CD14-positive monocyte (primary cell): Measurements from ENCODE around the gene EXOC3L4. TPM values are rescaled to one million over a fixed set of nuclear protein-coding genes. Genes with fewer than 3 reads are reported as not detected.
A peak's percentile ranks its signal among the peaks of the same experiment; 100 is the strongest.

Source experiments
- DNase-seq, 3 donors: peaks; one replicate each; pipeline ENCODE4 v3.0.0-alpha.2; 2011 to 2022
- H2AFZ ChIP-seq: 2 replicates; pipeline ENCODE4 v1.6.0; 2012; ENCODE audit warnings: mild to moderate bottlenecking, low read depth, low read length, inconsistent platforms; ENCODE audit not compliant: insufficient read depth, poor library complexity, severe bottlenecking
- H3K27ac ChIP-seq, 2 donors: 1 replicate in 1 of 2; 2 replicates in 1 of 2; pipeline ENCODE4 v1.5.1; 2012 to 2013; ENCODE audit warnings: low read length in 2 of 2, control low read depth in 1 of 2, inconsistent platforms in 1 of 2, low read depth in 1 of 2, mild to moderate bottlenecking in 1 of 2
- H3K27me3 ChIP-seq, 2 donors: one replicate each; pipeline versions ENCODE4 v1.6.0 to v1.6.1; 2011 to 2013; ENCODE audit warnings: low read length in 2 of 2; ENCODE audit not compliant: control insufficient read depth in 2 of 2, insufficient read depth in 2 of 2
- H3K36me3 ChIP-seq, 2 donors: replicated peaks in 1 of 2; 1 replicate in 1 of 2; 2 replicates in 1 of 2; pipeline versions ENCODE4 v1.5.1 to v1.6.1; 2012 to 2013; ENCODE audit warnings: low read length in 2 of 2, control low read depth in 1 of 2, inconsistent platforms in 1 of 2, mild to moderate bottlenecking in 1 of 2; ENCODE audit not compliant: insufficient read depth in 2 of 2, control insufficient read depth in 1 of 2
- H3K4me1 ChIP-seq, 2 donors: 1 replicate in 1 of 2; 2 replicates in 1 of 2; pipeline versions ENCODE4 v1.5.1 to v1.6.1; 2012 to 2013; ENCODE audit warnings: low read length in 2 of 2, control low read depth in 1 of 2, inconsistent platforms in 1 of 2, mild to moderate bottlenecking in 1 of 2, moderate library complexity in 1 of 2; ENCODE audit not compliant: insufficient read depth in 2 of 2, control insufficient read depth in 1 of 2
- H3K4me2 ChIP-seq: replicated peaks from 2 replicates; pipeline ENCODE3; 2012; ENCODE audit warnings: low read length, moderate library complexity, mild to moderate bottlenecking; ENCODE audit not compliant: poor library complexity, severe bottlenecking; ENCODE audit errors: extremely low read depth
- H3K4me3 ChIP-seq, 3 experiments: fragments of 200-600 bp in 1 of 3; sonication (generic) in 1 of 3; replicated peaks in 1 of 3; 1 replicate in 2 of 3; 2 replicates in 1 of 3; pipeline ENCODE4 v1.5.1; 2011 to 2013; ENCODE audit warnings: low read length in 3 of 3, mild to moderate bottlenecking in 3 of 3, control low read depth in 2 of 3, low read depth in 2 of 3, inconsistent platforms in 1 of 3, moderate library complexity in 1 of 3
- H3K79me2 ChIP-seq: 2 replicates; pipeline ENCODE4 v1.6.0; 2012; ENCODE audit warnings: mild to moderate bottlenecking, control low read depth, inconsistent platforms, low read length, moderate library complexity; ENCODE audit not compliant: insufficient read depth
- H3K9ac ChIP-seq: 2 replicates; pipeline ENCODE4 v1.6.0; 2017; ENCODE audit warnings: low read length, mild to moderate bottlenecking; ENCODE audit not compliant: insufficient read depth, poor library complexity, severe bottlenecking
- H3K9me3 ChIP-seq, 2 donors: replicated peaks in 1 of 2; 1 replicate in 1 of 2; 2 replicates in 1 of 2; pipeline versions ENCODE4 v1.5.1 to v1.6.1; 2012 to 2013; ENCODE audit warnings: low read length in 2 of 2, control low read depth in 1 of 2; ENCODE audit not compliant: control insufficient read depth in 1 of 2, insufficient read depth in 1 of 2
- H4K20me1 ChIP-seq: 2 replicates; pipeline ENCODE4 v1.6.0; 2012; ENCODE audit warnings: mild to moderate bottlenecking, low read length, control low read depth, moderate library complexity; ENCODE audit not compliant: insufficient read depth
- H3K27ac Mint-ChIP-seq, 7 donors: one replicate each; pipeline ENCODE4 v1.8.0; 2020; ENCODE audit warnings: mild to moderate bottlenecking in 7 of 7, mixed read lengths in 7 of 7, moderate library complexity in 6 of 7, inconsistent platforms in 2 of 7
- H3K27me3 Mint-ChIP-seq, 3 donors: one replicate each; pipeline ENCODE4 v1.8.0; 2021 to 2022; ENCODE audit warnings: low read depth in 3 of 3, mild to moderate bottlenecking in 3 of 3, mixed read lengths in 3 of 3, moderate library complexity in 3 of 3, inconsistent platforms in 1 of 3
- H3K36me3 Mint-ChIP-seq, 2 donors: one replicate each; pipeline ENCODE4 v1.8.0; 2020; ENCODE audit warnings: mixed read lengths in 2 of 2, inconsistent platforms in 1 of 2, mild to moderate bottlenecking in 1 of 2
- H3K4me1 Mint-ChIP-seq: one replicate; pipeline ENCODE4 v1.8.0; 2020; ENCODE audit warnings: mild to moderate bottlenecking, mixed read lengths
- H3K4me3 Mint-ChIP-seq, 2 donors: one replicate each; pipeline ENCODE4 v1.8.0; 2020; ENCODE audit warnings: mild to moderate bottlenecking in 2 of 2, mixed read lengths in 2 of 2, moderate library complexity in 1 of 2
- H3K9me3 Mint-ChIP-seq, 7 donors: one replicate each; pipeline ENCODE4 v1.8.0; 2020 to 2022; ENCODE audit warnings: mixed read lengths in 7 of 7, mild to moderate bottlenecking in 6 of 7, moderate library complexity in 6 of 7, inconsistent platforms in 2 of 7
- CTCF ChIP-seq: fragments of 200-600 bp; IDR thresholded peaks from one replicate; pipeline ENCODE4 v1.8.0; 2022; ENCODE audit warnings: antibody characterized with exemption, mild to moderate bottlenecking
- WGBS: methylation state at CpG from one replicate; pipeline ENCODE4 v1.1.5; 2013; ENCODE audit warnings: missing lambda C conversion rate; ENCODE audit not compliant: insufficient coverage; 5-methylcytosine and 5-hydroxymethylcytosine counted together
- intact Hi-C, 2 donors: fragments of 100-400 bp; cut with micrococcal nuclease; formaldehyde crosslinking; loops; one replicate each; pipeline versions ENCODE4 v1.15.0 to v1.15.1; 2023
- polyA plus RNA-seq, 3 donors: library from polyadenylated mRNA; depleted of rRNA in 1 of 3; unstranded in 2 of 3; stranded (reverse) in 1 of 3; fragments of 300-500 nt in 2 of 3; fragments of >200 nt in 1 of 3; fragmentation: Illumina TruSeq in 2 of 3; gene quantifications; 1 replicate in 2 of 3; 2 replicates in 1 of 3; pipeline ENCODE4 v1.2.3, GENCODE V29; 2012 to 2021

EXOC3L4 gene
- polyA plus RNA-seq, 3 donors: 0.17 TPM; not detected in 2

- Histone ChIP-seq H3K36me3 (no peaks in the 10 kb centered on the region), H3K27ac (peak overlapping the region; percentile 23 to 45), H4K20me1 (no peaks in the 10 kb centered on the region), H3K79me2 (no peaks in the 10 kb centered on the region), H2AFZ (no peak overlapping the region), H3K4me1 (peaks cover 77 to 84% of the 10 kb centered on the region in 2 donors), H3K9ac (no peak overlapping the region), H3K9me3 (no peaks in the 10 kb centered on the region), H3K27me3 (no peaks in the 10 kb centered on the region), H3K4me3 (peak overlapping the region in 1 of 3 experiments; percentile 40), H3K4me2 (peak overlapping the region; percentile 45)
- Mint-ChIP-seq H3K9me3 (peaks cover 0 to 1% (median 0%) of the 10 kb centered on the region in 7 donors), H3K4me1 (peaks cover 72% of the 10 kb centered on the region), H3K27me3 (peaks cover 2 to 4% (median 3%) of the 10 kb centered on the region in 3 donors), H3K27ac (peak overlapping the region in 5 of 7 donors; percentile 13 to 80 (median 67)), H3K36me3 (no peaks in the 10 kb centered on the region), H3K4me3 (no peak overlapping the region)
- WGBS: 87% methylated on average over 13 of the region's 14 CpGs
- no peak for DNase-seq
- no peak for TF ChIP-seq CTCF
- intact Hi-C loops: no loop called here
Observed at GRCh38 chr14:103110681-103111231, 16.2 kb downstream of the EXOC3L4 start.

DNA sequence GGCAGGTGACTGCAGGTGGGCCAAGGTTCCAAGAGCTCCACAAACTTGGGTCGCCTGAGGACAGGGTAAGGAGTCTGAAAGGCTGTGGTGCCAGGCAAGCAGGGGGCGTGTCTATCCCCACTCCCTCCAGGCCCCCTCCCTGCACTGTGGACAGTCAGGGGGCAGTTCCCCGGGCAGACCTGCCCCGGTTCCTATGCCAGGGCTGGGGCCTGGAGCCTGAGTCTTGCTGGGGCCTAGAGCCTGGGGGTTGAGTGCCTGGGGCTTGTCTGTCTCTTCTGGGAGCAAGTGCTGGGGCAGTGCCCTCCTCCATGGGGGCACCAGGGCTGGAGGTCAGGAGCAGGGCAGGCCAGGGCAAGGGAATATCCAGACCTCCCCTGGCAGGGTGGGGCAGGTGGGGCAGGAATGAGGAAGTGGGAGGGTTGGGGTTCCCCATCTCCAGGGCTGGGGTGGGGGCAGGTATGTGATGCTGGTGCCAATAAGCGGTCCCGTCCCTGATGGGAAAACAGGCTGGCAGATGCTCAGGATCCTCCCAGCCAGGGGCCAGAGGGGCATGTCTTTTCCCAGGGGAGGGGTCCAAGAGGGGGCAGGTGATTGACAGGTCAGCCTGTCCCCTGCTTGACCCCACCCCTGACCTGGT lies 16.8 kb downstream of the EXOC3L4 start:
- H2AFZ ChIP-seq: no peak overlapping the region
- Mint-ChIP-seq H3K27me3 (peaks cover 2 to 4% (median 3%) of the 10 kb centered on the region in 3 donors), H3K36me3 (no peaks in the 10 kb centered on the region), H3K9me3 (peaks cover 0 to 1% (median 0%) of the 10 kb centered on the region in 7 donors), H3K4me3 (peak overlapping the region; percentile 39 to 48), H3K4me1 (peaks cover 74% of the 10 kb centered on the region), H3K27ac (peak overlapping the region in 5 of 7 donors; percentile 61 to 80 (median 67))
- H4K20me1 ChIP-seq: no peaks in the 10 kb centered on the region
- intact Hi-C loops: no loop called here
- DNase-seq: peak; percentile 42 to 84 (median 58)
- peak overlapping the region; percentile 45 for H3K4me2 ChIP-seq
- H3K4me3 ChIP-seq: peak overlapping the region in 1 of 3 experiments; percentile 40
- H3K27ac ChIP-seq: peak overlapping the region; percentile 23 to 45
- WGBS: 54% methylated on average over 5 of the region's 6 CpGs
- TF ChIP-seq CTCF: no peak
- no peaks in the 10 kb centered on the region for H3K9me3 ChIP-seq
- peaks cover 78 to 85% of the 10 kb centered on the region in 2 donors for H3K4me1 ChIP-seq
- no peak overlapping the region for H3K9ac ChIP-seq
- no peaks in the 10 kb centered on the region for H3K27me3 ChIP-seq
- no peaks in the 10 kb centered on the region for H3K79me2 ChIP-seq
- H3K36me3 ChIP-seq: no peaks in the 10 kb centered on the region
